T-cell (primary cell): ENCODE results near the gene BCL2L1. TPM values are rescaled to one million over a fixed set of nuclear protein-coding genes. Genes with fewer than 3 reads are reported as not detected.
A peak's percentile ranks its signal among the peaks of the same experiment; 100 is the strongest.

Experiments used
- ATAC-seq, 4 experiments: fragments of 200-7000 bp in 3 of 4; fragments of 150-1000 bp in 1 of 4; cut with Tn5 transposase; replicated peaks in 1 of 4; 1 replicate in 3 of 4; 2 replicates in 1 of 4; pipeline ENCODE4 v1.10.0; 2021; ENCODE audit warnings: moderate library complexity in 3 of 4, mild to moderate bottlenecking in 2 of 4, moderate number of reproducible peaks in 1 of 4
- CTCF ChIA-PET, 2 donors: fragments of 300-600 bp; sonication (Branson Sonifier 250); formaldehyde crosslinking; loops; one replicate each; lab custom pipeline; 2022; ENCODE audit warnings: antibody characterized with exemption in 2 of 2; lab: Charles Lee
- POLR2A ChIA-PET, 2 donors: fragments of 300-600 bp; sonication (Branson Sonifier 250); formaldehyde crosslinking; loops; one replicate each; lab custom pipeline; 2022; ENCODE audit warnings: antibody characterized with exemption in 2 of 2; lab: Charles Lee
- DNase-seq, 35 experiments: peaks; one replicate each; pipeline versions ENCODE4 v3.0.0 to v3.0.0-alpha.2; 2013 to 2023
- H3K27ac ChIP-seq: one replicate; pipeline ENCODE4 v1.5.1; 2013; ENCODE audit warnings: low read length
- H3K27me3 ChIP-seq, 2 experiments: replicated peaks in 1 of 2; 1 replicate in 1 of 2; 2 replicates in 1 of 2; pipeline versions ENCODE4 v1.6.1 to v1.7.0; 2013; ENCODE audit warnings: low read length in 1 of 2, mixed read lengths in 1 of 2; ENCODE audit not compliant: control insufficient read depth in 2 of 2, insufficient read depth in 2 of 2; ENCODE audit errors: extremely low read depth in 1 of 2
- H3K36me3 ChIP-seq, 2 donors: 1 replicate in 1 of 2; 2 replicates in 1 of 2; pipeline versions ENCODE4 v1.6.1 to v1.7.0; 2013; ENCODE audit warnings: low read length in 1 of 2; ENCODE audit not compliant: control insufficient read depth in 2 of 2, insufficient read depth in 1 of 2; ENCODE audit errors: extremely low read depth in 1 of 2
- H3K4me1 ChIP-seq, 2 experiments: 1 replicate in 1 of 2; 2 replicates in 1 of 2; pipeline versions ENCODE4 v1.6.1 to v1.7.0; 2013; ENCODE audit warnings: low read length in 2 of 2, mixed read lengths in 1 of 2; ENCODE audit not compliant: insufficient read depth in 2 of 2, control insufficient read depth in 1 of 2; ENCODE audit errors: extremely low read depth in 1 of 2
- H3K4me3 ChIP-seq, 2 donors: 1 replicate in 1 of 2; 2 replicates in 1 of 2; pipeline versions ENCODE4 v1.5.1 to v1.7.0; 2013; ENCODE audit warnings: mild to moderate bottlenecking in 2 of 2, low read length in 1 of 2, moderate library complexity in 1 of 2; ENCODE audit not compliant: control insufficient read depth in 1 of 2; ENCODE audit errors: extremely low read depth in 1 of 2
- H3K9me3 ChIP-seq: 2 replicates; pipeline ENCODE4 v1.7.0; 2013
- H3K27ac Mint-ChIP-seq, 2 donors: one replicate each; pipeline ENCODE4 v1.8.0; 2020 to 2021; ENCODE audit warnings: mild to moderate bottlenecking in 2 of 2, mixed read lengths in 2 of 2
- H3K27me3 Mint-ChIP-seq, 2 donors: one replicate each; pipeline ENCODE4 v1.8.0; 2021 to 2022; ENCODE audit warnings: mixed read lengths in 2 of 2
- H3K36me3 Mint-ChIP-seq: one replicate; pipeline ENCODE4 v1.8.0; 2021; ENCODE audit warnings: mixed read lengths
- H3K4me1 Mint-ChIP-seq, 3 donors: one replicate each; pipeline ENCODE4 v1.8.0; 2020 to 2022; ENCODE audit warnings: mixed read lengths in 3 of 3, mild to moderate bottlenecking in 1 of 3
- H3K4me3 Mint-ChIP-seq, 3 donors: one replicate each; pipeline ENCODE4 v1.8.0; 2020 to 2022; ENCODE audit warnings: mild to moderate bottlenecking in 3 of 3, mixed read lengths in 3 of 3, moderate library complexity in 3 of 3
- H3K9me3 Mint-ChIP-seq, 3 donors: one replicate each; pipeline ENCODE4 v1.8.0; 2020 to 2022; ENCODE audit warnings: mixed read lengths in 3 of 3
- WGBS: methylation state at CpG from one replicate; pipeline ENCODE4 v1.1.5; 2013; ENCODE audit warnings: missing lambda C conversion rate; ENCODE audit not compliant: insufficient coverage; 5-methylcytosine and 5-hydroxymethylcytosine counted together
- total RNA-seq, 35 experiments: library from RNA in 6 of 35; stranded (reverse) in 6 of 35; fragments of 120-200 nt in 1 of 35; gene quantifications; one replicate each; pipeline versions ENCODE4 v1.2.1 to v1.2.4 and lab custom pipeline; 2013 to 2026

The BCL2L1 gene
- total RNA-seq, 5 donors from 2014 or later (not counting 1 experiment from before 2014, with no cell fraction given) = 26.6 to 33.8 (median 27.7) TPM

DNA sequence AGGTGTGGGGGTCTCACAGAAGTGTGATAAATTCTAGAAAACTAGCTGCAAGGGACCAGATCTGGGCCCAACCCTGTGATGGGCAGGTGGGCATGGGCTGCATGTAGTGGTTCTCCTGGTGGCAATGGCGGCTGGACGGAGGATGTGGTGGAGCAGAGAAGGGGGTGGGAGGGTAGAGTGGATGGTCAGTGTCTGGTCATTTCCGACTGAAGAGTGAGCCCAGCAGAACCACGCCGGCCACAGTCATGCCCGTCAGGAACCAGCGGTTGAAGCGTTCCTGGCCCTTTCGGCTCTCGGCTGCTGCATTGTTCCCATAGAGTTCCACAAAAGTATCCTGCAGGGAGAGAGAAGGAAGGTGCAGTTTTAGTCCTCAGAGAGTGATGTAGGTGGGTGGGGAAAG, 56.9 kb downstream of the BCL2L1 start:
- peaks cover 0 to 20% of the 10 kb centered on the region in 2 donors for H3K36me3 ChIP-seq
- peak overlapping the region; percentile 78 to 91 for H3K27ac Mint-ChIP-seq
- H3K4me3 ChIP-seq = no peak overlapping the region
- H3K27me3 Mint-ChIP-seq = no peaks in the 10 kb centered on the region
- ATAC-seq (no peak), DNase-seq (no peak)
- H3K9me3 Mint-ChIP-seq = no peaks in the 10 kb centered on the region
- no peaks in the 10 kb centered on the region for H3K9me3 ChIP-seq
- ChIA-PET POLR2A (no interaction called here), CTCF (interaction anchor here in 1 of 2 donors (7.1 kb wide), 1 partner anchor 54 kb away, joined by 282 read pairs; the partner anchor contains the start of gene BCL2L1)
- H3K4me1 ChIP-seq = peaks cover 4 to 63% of the 10 kb centered on the region in 2 experiments
- peaks cover 22% of the 10 kb centered on the region for H3K36me3 Mint-ChIP-seq
- peaks cover 43 to 60% (median 51%) of the 10 kb centered on the region in 3 donors for H3K4me1 Mint-ChIP-seq
- WGBS = 97% methylated on average over 10 of the region's 10 CpGs
- peak overlapping the region; percentile 58 for H3K27ac ChIP-seq
- peaks cover 0 to under 1% of the 10 kb centered on the region in 2 experiments for H3K27me3 ChIP-seq
- peak overlapping the region in 1 of 3 donors; percentile 62 for H3K4me3 Mint-ChIP-seq

GRCh38 chr20:31664696-31665354, 57.8 kb downstream of the BCL2L1 start:
- WGBS = no CpG with 5 or more reads among the region's 2 CpGs
- POLR2A ChIA-PET = no interaction called here
- peaks cover 19% of the 10 kb centered on the region for H3K36me3 Mint-ChIP-seq
- H3K27me3 Mint-ChIP-seq = no peaks in the 10 kb centered on the region
- peak overlapping the region; percentile 68 to 78 for H3K27ac Mint-ChIP-seq
- H3K27me3 ChIP-seq = peaks cover 0 to 4% of the 10 kb centered on the region in 2 experiments
- H3K36me3 ChIP-seq = peaks cover 0 to 17% of the 10 kb centered on the region in 2 donors
- no peak overlapping the region for H3K4me3 Mint-ChIP-seq
- ATAC-seq (no peak), DNase-seq (no peak)
- peaks cover 41 to 59% (median 48%) of the 10 kb centered on the region in 3 donors for H3K4me1 Mint-ChIP-seq
- no peaks in the 10 kb centered on the region for H3K9me3 ChIP-seq
- H3K9me3 Mint-ChIP-seq = no peaks in the 10 kb centered on the region
- CTCF ChIA-PET = interaction anchor here (0.5 to 7.1 kb wide), 6 partner anchors 11 to 58 kb away, joined by 3 to 282 read pairs (median 9); partner anchors contain the start of gene BCL2L1 (in 2 of the 2)
- H3K27ac ChIP-seq = peak overlapping the region; percentile 28
- no peak overlapping the region for H3K4me3 ChIP-seq
- peaks cover 4 to 61% of the 10 kb centered on the region in 2 experiments for H3K4me1 ChIP-seq

DNA sequence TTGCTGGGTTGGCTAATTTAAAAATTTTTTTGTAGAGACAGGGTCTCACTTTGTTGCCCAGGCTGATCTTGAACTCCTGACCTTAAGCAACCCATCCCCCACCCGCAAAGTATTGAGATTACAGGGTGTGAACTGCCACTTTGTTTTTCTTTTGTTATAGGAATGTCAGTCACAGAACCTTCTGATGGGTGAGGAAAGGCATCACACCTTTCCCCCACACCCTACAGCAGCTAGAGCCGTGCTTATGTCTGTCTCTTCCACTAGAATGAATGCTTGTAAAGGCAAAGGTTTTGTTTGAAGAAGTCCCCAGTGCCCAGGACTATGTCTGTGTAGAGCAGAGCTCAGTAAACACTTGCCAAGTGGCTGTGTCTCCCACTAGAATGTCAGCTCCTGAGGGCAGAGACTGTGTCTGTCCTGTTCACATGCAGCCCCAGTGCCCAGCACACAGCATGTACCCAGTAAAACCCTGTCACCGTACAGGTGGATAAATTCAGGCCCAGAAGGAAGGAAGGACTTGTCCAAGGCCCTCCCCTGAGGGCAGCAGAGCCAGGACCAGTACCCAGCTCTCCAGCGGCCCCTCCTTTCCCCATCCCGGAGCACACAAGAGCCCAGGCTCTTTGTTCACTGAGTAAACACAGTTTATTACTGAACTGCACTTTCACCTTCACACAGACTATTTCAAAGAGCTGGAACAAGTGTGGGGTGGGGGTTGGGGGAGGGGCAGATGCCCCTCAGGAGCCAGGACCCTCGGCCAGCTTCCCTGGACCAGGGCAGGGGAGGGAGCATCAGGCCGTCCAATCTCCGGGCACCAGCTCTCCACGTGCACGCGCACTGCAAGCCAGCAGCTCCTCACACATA, 58.6 kb downstream of the BCL2L1 start:
- ATAC-seq = no peak
- H3K4me3 ChIP-seq = no peak overlapping the region
- DNase-seq = no peak
- WGBS = 71% methylated on average over 1 of the region's 11 CpGs
- Mint-ChIP-seq H3K9me3 (no peaks in the 10 kb centered on the region), H3K27me3 (no peaks in the 10 kb centered on the region), H3K36me3 (peaks cover 17% of the 10 kb centered on the region), H3K27ac (peak overlapping the region; percentile 68 to 76), H3K4me1 (peaks cover 38 to 54% (median 41%) of the 10 kb centered on the region in 3 donors), H3K4me3 (no peak overlapping the region)
- no peaks in the 10 kb centered on the region for H3K9me3 ChIP-seq
- H3K27me3 ChIP-seq = peaks cover 0 to 4% of the 10 kb centered on the region in 2 experiments
- H3K27ac ChIP-seq = peak overlapping the region; percentile 28
- POLR2A ChIA-PET = interaction anchor here in 1 of 2 donors (0.7 kb wide), 1 partner anchor 35 kb away, joined by 15 read pairs; no protein-coding TSS in a partner anchor
- peaks cover 0 to 14% of the 10 kb centered on the region in 2 donors for H3K36me3 ChIP-seq
- CTCF ChIA-PET = interaction anchor here (0.5 to 7.1 kb wide), 7 partner anchors 11 to 59 kb away, joined by 3 to 282 read pairs (median 13); partner anchors contain the start of gene BCL2L1 (in 2 of the 2)
- H3K4me1 ChIP-seq = peaks cover 4 to 60% of the 10 kb centered on the region in 2 experiments

DNA sequence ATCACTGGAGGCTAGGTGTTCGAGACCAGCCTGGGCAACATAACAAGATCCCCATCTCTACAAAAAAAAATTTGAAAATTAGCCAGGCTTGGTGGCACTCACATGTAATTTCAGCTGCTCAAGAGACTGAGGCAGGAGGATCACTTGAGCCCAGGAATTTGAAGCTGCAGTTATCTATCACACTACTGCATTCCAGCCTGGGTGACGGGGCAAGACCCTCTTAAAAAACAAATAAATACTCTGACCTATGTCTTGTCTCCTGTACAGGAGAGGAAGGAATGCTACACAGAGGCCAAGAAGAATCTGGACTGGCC, 59.2 kb downstream of the BCL2L1 start:
- H3K9me3 Mint-ChIP-seq = no peaks in the 10 kb centered on the region
- no peaks in the 10 kb centered on the region for H3K27me3 Mint-ChIP-seq
- H3K27ac ChIP-seq = peak overlapping the region; percentile 28

DNA sequence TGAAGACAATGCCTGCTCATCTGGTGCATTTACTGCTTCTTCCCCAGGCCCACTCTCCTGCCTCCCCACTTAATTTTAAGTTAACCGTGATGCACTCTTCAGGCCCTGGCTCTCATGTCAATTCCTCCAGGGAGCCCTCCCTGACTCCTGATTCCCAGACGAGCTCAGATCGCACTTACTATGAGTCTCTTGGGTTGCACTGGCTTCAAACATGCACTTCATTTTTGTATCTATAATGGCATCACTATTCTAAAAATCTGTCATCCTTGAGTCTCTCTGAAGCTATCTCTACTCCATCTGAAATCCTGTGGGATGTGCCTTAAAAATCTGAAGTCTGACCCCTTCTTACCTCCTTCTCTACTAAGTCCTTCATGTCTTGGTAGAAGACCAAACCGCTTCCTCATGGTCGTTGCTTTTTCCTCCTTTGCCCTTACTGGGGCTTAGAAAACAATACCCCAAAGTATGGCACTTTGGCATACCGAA, 60.3 kb downstream of the BCL2L1 start:
- peak overlapping the region; percentile 82 to 86 for H3K27ac Mint-ChIP-seq
- no peaks in the 10 kb centered on the region for H3K27me3 Mint-ChIP-seq
- ChIA-PET POLR2A (interaction anchor here in 1 of 2 donors (1.6 kb wide), 1 partner anchor 61 kb away, joined by 13 read pairs; no protein-coding TSS in a partner anchor), CTCF (interaction anchor here (0.8 to 7.1 kb wide), 16 partner anchors 13 to 112 kb away, joined by 3 to 282 read pairs (median 8); partner anchors contain the start of gene BCL2L1 (in 2 of the 2))
- Histone ChIP-seq H3K4me3 (no peak overlapping the region), H3K27ac (peak overlapping the region; percentile 14), H3K36me3 (peaks cover 0 to 14% of the 10 kb centered on the region in 2 donors), H3K27me3 (peaks cover 0 to 4% of the 10 kb centered on the region in 2 experiments), H3K9me3 (no peaks in the 10 kb centered on the region), H3K4me1 (peaks cover 4 to 47% of the 10 kb centered on the region in 2 experiments)
- H3K36me3 Mint-ChIP-seq = peaks cover 10% of the 10 kb centered on the region
- 93% methylated on average over 4 of the region's 6 CpGs for WGBS
- H3K4me3 Mint-ChIP-seq = peak overlapping the region; percentile 68 to 85 (median 73)
- H3K9me3 Mint-ChIP-seq = no peaks in the 10 kb centered on the region
- ATAC-seq (no peak), DNase-seq (no peak)
- H3K4me1 Mint-ChIP-seq = peaks cover 30 to 44% (median 30%) of the 10 kb centered on the region in 3 donors

More for the DNA sequence above, 59.2 kb downstream of the BCL2L1 start:
- Histone ChIP-seq H3K4me3 (no peak overlapping the region), H3K9me3 (no peaks in the 10 kb centered on the region), H3K27me3 (peaks cover 0 to 4% of the 10 kb centered on the region in 2 experiments), H3K4me1 (peaks cover 4 to 56% of the 10 kb centered on the region in 2 experiments), H3K36me3 (peaks cover 0 to 14% of the 10 kb centered on the region in 2 donors)
- Mint-ChIP-seq H3K4me1 (peaks cover 38 to 52% (median 40%) of the 10 kb centered on the region in 3 donors), H3K4me3 (no peak overlapping the region), H3K27ac (peak overlapping the region; percentile 68 to 76), H3K36me3 (peaks cover 17% of the 10 kb centered on the region)
- ChIA-PET POLR2A (no interaction called here), CTCF (interaction anchor here (3.0 to 7.1 kb wide), 3 partner anchors 12 to 60 kb away, joined by 36 to 282 read pairs (median 41); partner anchors contain the start of gene BCL2L1 (in 2 of the 2))
- 100% methylated on average over 1 of the region's 2 CpGs for WGBS
- DNase-seq (no peak), ATAC-seq (no peak)
